HFFc6 (cell line): Measurements from ENCODE around the gene GSDME. TPM values are rescaled to one million over a fixed set of nuclear protein-coding genes. Genes with fewer than 3 reads are reported as not detected.
"Not testable (repeated sequence)": the region's sequence is repeated elsewhere in the genome, so short reads cannot be mapped to it uniquely, and the experiment has no call there.

Experiments used
- DNase-seq: peaks from one replicate; pipeline ENCODE4 v3.0.0-alpha.2; 2018
- H3K27ac Mint-ChIP-seq: 2 replicates; pipeline ENCODE4 v1.8.0; 2020; ENCODE audit warnings: mild to moderate bottlenecking, mixed read lengths
- H3K27me3 Mint-ChIP-seq: 2 replicates; pipeline ENCODE4 v1.8.0; 2021; ENCODE audit warnings: mild to moderate bottlenecking, moderate library complexity, mixed read lengths; ENCODE audit not compliant: insufficient read depth
- H3K36me3 Mint-ChIP-seq: 2 replicates; pipeline ENCODE4 v1.8.0; 2021; ENCODE audit warnings: low read depth, mixed read lengths
- H3K4me1 Mint-ChIP-seq: 2 replicates; pipeline ENCODE4 v1.8.0; 2020; ENCODE audit warnings: low read depth, mixed read lengths
- H3K4me3 Mint-ChIP-seq: 2 replicates; pipeline ENCODE4 v1.8.0; 2020; ENCODE audit warnings: mild to moderate bottlenecking, moderate library complexity, mixed read lengths
- H3K9me3 Mint-ChIP-seq: 2 replicates; pipeline ENCODE4 v1.8.0; 2020; ENCODE audit warnings: mild to moderate bottlenecking, mixed read lengths
- total RNA-seq, 6 experiments: library from RNA; stranded (reverse); fragmentation: NEBNext Ultra II Directional; extraction: Animal tissue kit (Norgen Biotek cat#: 25700); gene quantifications; 2 replicates in 1 of 6; 3 replicates in 5 of 6; pipeline ENCODE4 v1.2.3, GENCODE V29; 2021
- TF ChIP-seq, protein P1 (sequence below): fragments of 200-600 bp; sonication (generic); IDR thresholded peaks from 2 replicates; pipeline ENCODE4 v1.5.0; 2021; ENCODE audit warnings: antibody characterized with exemption, mild to moderate bottlenecking

GSDME gene
- total RNA-seq, 6 experiments from 2014 or later, result 37.1 to 49.8 (median 42.8) TPM

DNA sequence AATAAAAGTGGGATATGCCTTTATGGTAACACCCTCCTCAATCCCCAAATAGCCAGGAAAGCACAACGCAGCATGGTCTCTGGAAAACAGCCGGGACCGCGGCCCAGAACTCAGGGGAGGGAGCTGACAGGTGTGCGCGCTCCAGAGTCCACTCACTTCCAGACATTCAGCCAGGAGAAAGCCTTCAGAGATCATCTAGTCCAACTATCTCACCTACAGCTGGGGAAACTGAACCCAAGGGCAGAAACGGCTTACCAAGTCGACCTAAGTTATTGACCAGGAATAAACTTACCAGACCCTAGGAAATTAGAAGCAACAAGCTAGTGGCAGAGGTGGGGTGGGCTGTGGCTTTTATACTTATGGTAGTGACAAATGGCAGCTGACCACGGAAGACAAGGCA, 16.4 kb downstream of the GSDME start:
- Mint-ChIP-seq H3K27me3 (no peaks in the 10 kb centered on the region), H3K36me3 (peaks cover 58% of the 10 kb centered on the region), H3K4me3 (peak overlapping the region; percentile 78; the same call in 1 of the 2 replicates), H3K4me1 (peaks cover 66% of the 10 kb centered on the region), H3K9me3 (peaks cover 21% of the 10 kb centered on the region), H3K27ac (peak overlapping the region; percentile 98)
- TF ChIP-seq, protein P1, sequence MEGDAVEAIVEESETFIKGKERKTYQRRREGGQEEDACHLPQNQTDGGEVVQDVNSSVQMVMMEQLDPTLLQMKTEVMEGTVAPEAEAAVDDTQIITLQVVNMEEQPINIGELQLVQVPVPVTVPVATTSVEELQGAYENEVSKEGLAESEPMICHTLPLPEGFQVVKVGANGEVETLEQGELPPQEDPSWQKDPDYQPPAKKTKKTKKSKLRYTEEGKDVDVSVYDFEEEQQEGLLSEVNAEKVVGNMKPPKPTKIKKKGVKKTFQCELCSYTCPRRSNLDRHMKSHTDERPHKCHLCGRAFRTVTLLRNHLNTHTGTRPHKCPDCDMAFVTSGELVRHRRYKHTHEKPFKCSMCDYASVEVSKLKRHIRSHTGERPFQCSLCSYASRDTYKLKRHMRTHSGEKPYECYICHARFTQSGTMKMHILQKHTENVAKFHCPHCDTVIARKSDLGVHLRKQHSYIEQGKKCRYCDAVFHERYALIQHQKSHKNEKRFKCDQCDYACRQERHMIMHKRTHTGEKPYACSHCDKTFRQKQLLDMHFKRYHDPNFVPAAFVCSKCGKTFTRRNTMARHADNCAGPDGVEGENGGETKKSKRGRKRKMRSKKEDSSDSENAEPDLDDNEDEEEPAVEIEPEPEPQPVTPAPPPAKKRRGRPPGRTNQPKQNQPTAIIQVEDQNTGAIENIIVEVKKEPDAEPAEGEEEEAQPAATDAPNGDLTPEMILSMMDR, result no peak
- DNase-seq, result no peak

DNA sequence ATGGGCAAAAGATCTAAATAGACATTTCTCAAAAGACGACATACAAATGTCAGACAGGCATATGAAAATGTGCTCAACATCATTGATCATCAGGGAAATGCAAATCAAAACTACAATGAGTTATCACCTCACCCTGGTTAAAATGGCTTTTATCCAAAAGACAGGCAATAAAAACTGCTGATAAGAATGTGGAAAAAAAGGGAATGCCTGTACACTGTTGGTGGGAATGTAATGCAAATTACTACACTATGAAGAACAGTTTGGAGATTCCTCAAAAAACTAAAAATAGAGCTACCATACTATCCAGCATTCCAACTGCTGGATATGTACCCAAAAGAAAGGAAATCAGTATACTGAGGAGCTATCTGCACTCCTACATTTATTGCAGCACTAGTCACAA, 18.0 kb downstream of the GSDME start:
- peaks cover 45% of the 10 kb centered on the region for H3K36me3 Mint-ChIP-seq
- no peak overlapping the region for H3K4me3 Mint-ChIP-seq
- TF ChIP-seq, protein P1, result no peak
- no peaks in the 10 kb centered on the region; the same call in 1 of the 2 replicates for H3K27me3 Mint-ChIP-seq
- peaks cover 80% of the 10 kb centered on the region for H3K4me1 Mint-ChIP-seq
- H3K27ac Mint-ChIP-seq, result no peak overlapping the region
- DNase-seq, result no peak
- H3K9me3 Mint-ChIP-seq, result peaks cover 21% of the 10 kb centered on the region

DNA sequence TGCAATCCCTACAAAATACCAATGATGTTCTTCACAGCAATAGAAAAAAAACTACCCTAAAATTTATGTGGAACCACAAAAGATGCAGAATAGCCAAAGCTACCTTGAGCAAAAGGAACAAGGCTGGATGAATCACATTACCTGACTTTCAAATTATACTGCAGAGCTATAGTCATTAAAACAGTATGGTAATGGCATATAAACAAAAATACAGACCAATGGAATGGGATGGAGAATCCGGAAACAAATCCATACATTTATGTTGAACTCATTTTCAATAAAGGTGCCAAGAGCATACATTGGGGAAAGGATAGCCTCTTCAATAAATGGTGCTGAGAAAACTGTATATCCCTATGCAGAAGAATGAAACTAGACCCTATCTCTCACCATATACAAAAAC, 18.7 kb downstream of the GSDME start:
- DNase-seq, result no peak
- peaks cover 37% of the 10 kb centered on the region for H3K36me3 Mint-ChIP-seq
- TF ChIP-seq, protein P1, result no peak
- no peak overlapping the region for H3K4me3 Mint-ChIP-seq
- H3K27me3 Mint-ChIP-seq, result no peaks in the 10 kb centered on the region; the same call in 1 of the 2 replicates
- H3K9me3 Mint-ChIP-seq, result peaks cover 21% of the 10 kb centered on the region
- peaks cover 83% of the 10 kb centered on the region for H3K4me1 Mint-ChIP-seq
- no peak overlapping the region for H3K27ac Mint-ChIP-seq

DNA sequence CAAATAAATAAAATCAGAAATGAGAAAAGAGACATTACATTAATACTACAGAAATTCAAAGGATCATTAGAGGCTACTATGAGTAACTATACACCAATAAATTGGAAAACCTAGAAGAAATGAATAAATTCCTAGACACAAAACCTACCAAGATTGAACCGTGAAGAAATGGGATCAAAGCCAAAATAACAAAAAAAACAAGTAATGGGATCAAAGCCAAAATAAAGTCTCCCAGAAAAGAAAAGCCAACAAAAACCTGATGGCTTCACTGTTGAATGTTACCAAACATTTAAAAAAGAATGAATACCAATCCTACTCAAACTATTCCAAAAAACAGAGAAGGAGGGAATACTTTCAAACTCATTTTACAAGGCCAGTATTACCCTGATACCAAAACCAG, 20.0 kb downstream of the GSDME start:
- Mint-ChIP-seq H3K27ac (no peak overlapping the region), H3K27me3 (no peaks in the 10 kb centered on the region; the same call in 1 of the 2 replicates), H3K4me1 (peaks cover 83% of the 10 kb centered on the region), H3K36me3 (peaks cover 35% of the 10 kb centered on the region), H3K9me3 (peaks cover 21% of the 10 kb centered on the region), H3K4me3 (no peak overlapping the region)
- no peak for DNase-seq
- TF ChIP-seq, protein P1, result no peak

DNA sequence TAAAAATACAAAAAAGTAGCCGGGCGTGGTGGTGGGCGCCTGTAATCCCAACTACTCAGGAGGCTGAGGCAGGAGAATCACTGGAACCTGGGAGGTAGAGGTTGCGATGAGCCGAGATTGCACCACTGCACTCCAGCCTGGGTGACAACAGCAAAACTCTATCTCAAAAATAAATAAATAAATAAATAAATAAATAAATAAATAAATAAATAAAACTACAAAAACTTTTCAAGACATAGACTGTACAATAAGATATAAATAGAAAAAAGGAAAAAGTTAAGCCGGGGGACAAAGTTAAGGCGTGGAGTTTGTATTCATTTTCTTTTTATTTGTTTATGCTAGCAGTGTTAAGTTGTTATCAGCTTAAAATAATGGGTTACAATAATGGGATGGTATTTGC, 21.7 kb downstream of the GSDME start:
- Mint-ChIP-seq H3K9me3 (peaks cover 21% of the 10 kb centered on the region), H3K36me3 (peaks cover 35% of the 10 kb centered on the region), H3K4me1 (peaks cover 72% of the 10 kb centered on the region)
- not testable (repeated sequence) for H3K27ac Mint-ChIP-seq, DNase-seq, H3K27me3 Mint-ChIP-seq, H3K4me3 Mint-ChIP-seq

DNA sequence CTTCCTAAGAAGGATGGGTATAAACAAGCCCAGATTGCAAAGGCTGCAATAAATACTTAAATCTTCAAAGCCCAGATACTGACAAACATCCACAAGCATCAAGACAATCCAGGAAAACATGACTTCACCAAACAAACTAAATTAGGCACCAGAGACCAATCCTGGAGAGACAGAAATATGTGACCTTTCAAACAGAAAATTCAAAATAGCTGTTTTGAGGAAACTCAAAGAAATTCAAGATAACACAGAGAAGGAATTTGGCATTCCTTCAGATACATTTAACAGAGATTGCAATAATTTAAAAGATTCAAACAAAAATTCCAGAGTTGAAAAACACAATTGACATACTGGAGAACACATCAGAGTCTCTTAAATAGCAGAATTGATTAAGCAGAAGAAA, 23.0 kb downstream of the GSDME start:
- Mint-ChIP-seq H3K4me1 (peaks cover 63% of the 10 kb centered on the region), H3K36me3 (peaks cover 31% of the 10 kb centered on the region), H3K9me3 (peaks cover 21% of the 10 kb centered on the region), H3K4me3 (peak overlapping the region; percentile 13; the same call in 1 of the 2 replicates), H3K27me3 (no peaks in the 10 kb centered on the region; the same call in 1 of the 2 replicates), H3K27ac (peak overlapping the region; percentile 84)
- peak; percentile 42 for DNase-seq
- TF ChIP-seq, protein P1, result no peak
